ENCODE data around the gene DPCD. TPM values are rescaled to one million over a fixed set of nuclear protein-coding genes. Genes with fewer than 3 reads are reported as not detected.

DPCD gene
- total and polyA plus RNA-seq, 2 donors (not counting 3 experiments of a cell fraction or from before 2014, with no cell fraction given): 25.3 to 39.3 TPM

GRCh38 chr10:101573885-101574753 lies 14.0 kb upstream of the DPCD start:
- Histone ChIP-seq H3K27ac (ENCODE audit: insufficient read depth, low read depth, low read length) (no peak overlapping the region), H2AFZ (ENCODE audit: low read depth, low read length) (no peak overlapping the region), H3K36me3 (ENCODE audit: control insufficient read depth in 2 of 2, extremely low read depth in 1 of 2, insufficient read depth in 2 of 2, low read length in 2 of 2) (no peaks in the 10 kb centered on the region), H3K9me3 (replicated peaks; ENCODE audit: control insufficient read depth, insufficient read depth, low read length) (no peaks in the 10 kb centered on the region), H3K4me3 (replicated peaks in 1 of 3; ENCODE audit: insufficient read depth in 1 of 3, low read depth in 1 of 3, low read length in 3 of 3) (no peak overlapping the region), H3K79me2 (ENCODE audit: control insufficient read depth, insufficient read depth, low read length) (no peaks in the 10 kb centered on the region), H3K9me1 (replicated peaks; ENCODE audit: control insufficient read depth, extremely low read depth, insufficient read depth, low read length) (no peaks in the 10 kb centered on the region), H3K9ac (replicated peaks; ENCODE audit: extremely low read depth, insufficient read depth, low read length) (no peak overlapping the region), H3K4me1 (ENCODE audit: control insufficient read depth, extremely low read depth, insufficient read depth, low read length) (peaks cover 7% of the 10 kb centered on the region), H3K27me3 (ENCODE audit: control insufficient read depth in 2 of 2, insufficient read depth in 2 of 2, low read length in 2 of 2) (peaks cover 0 to 3% of the 10 kb centered on the region in 2 experiments), H3K4me2 (ENCODE audit: insufficient read depth, low read length) (no peak overlapping the region), H4K20me1 (replicated peaks; ENCODE audit: control insufficient read depth, extremely low read depth, insufficient read depth, low read length) (no peaks in the 10 kb centered on the region)
- no TSS peak for BruUV-seq (replicated peaks)
- DNase-seq (ENCODE audit: low read depth, low spot score) (no peak), FAIRE-seq (no peak)
- no peak for TF ChIP-seq GATA2 (IDR thresholded peaks at IDR 0.05; ENCODE audit: insufficient read depth, insufficient read length, low read depth, low read length)
- no peak for TF ChIP-seq CTCF (IDR thresholded peaks at IDR 0.05; ENCODE audit: extremely low read depth in 1 of 2, insufficient read depth in 1 of 2, low read depth in 1 of 2, low read length in 2 of 2)
- no peak for TF ChIP-seq POLR2A (IDR thresholded peaks at IDR 0.05; ENCODE audit: low read depth, low read length)
- no peak for TF ChIP-seq JUN (IDR thresholded peaks at IDR 0.05; ENCODE audit: borderline replicate concordance, insufficient read depth, insufficient read length, low read depth)
- TF ChIP-seq FOS (IDR thresholded peaks at IDR 0.05; ENCODE audit: borderline replicate concordance, insufficient read depth, low read length): no peak
- TF ChIP-seq EZH2 (IDR thresholded peaks at IDR 0.05; ENCODE audit: borderline replicate concordance, low read depth, low read length, severe bottlenecking): no peak
- dilution Hi-C loops (cut with MboI; ENCODE audit: extremely low pct_ligation_motif_present, low sequenced_read_pairs): no loop called here
- intact Hi-C loops (cut with micrococcal nuclease): no loop called here
- ChIA-PET POLR2A (no interaction called here), CTCF (interaction anchor here (0.8 to 1.2 kb wide), 4 partner anchors 29 to 302 kb away, joined by 3 to 4 read pairs (median 3); no protein-coding TSS in a partner anchor)

Data from endothelial cell of umbilical vein (primary cell).